ENCODE results near the gene ARHGAP22.

ARHGAP22 gene

DNA sequence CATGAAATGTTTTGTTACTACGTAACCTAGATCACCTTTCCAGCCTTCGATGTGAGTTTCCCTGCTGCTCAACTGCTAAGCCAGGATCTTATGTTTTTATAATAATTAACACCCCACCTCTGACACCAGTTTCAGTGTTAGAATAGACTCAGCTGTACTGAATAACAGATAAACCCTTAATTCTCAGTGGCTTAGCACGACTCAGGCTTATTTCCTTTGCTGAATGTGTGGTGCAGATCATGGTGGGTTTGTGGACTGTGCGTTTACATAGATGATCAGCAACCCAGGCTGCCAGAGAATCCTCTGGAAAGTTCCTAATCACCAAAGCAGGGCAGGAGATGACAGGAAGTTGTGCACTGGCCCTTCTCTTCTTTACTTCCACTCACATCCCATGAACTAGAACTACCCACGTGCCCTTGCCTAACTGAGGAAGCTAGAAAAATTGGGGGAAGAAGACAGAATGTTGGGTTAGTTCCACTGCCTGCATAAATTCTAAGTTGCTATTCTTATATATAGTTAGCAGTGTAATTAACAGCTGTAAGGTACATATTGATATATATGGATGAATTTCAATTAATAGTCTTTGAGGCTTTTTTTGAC is 186.6 kb downstream of the ARHGAP22 start:
- DNase-seq (ENCODE audit: low read depth) = no peak

DNA sequence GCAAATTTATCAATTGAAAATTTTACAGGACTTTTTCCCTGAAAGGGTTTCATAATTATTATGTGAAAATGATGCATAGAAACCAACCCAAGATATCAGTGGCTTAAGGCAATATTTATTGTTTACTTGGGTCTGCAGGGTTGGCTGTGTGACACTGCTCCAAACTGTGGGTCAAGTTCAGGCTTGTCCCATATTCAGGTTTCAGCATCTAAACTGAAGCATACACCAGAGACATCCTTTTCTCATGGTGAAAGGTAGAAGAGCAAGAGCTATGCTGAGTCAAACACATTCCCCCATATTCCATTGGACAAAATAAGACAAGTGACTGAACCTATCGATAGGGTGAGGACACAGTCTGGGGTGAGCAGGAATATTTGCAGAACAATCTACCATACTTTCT is 187.5 kb downstream of the ARHGAP22 start:
- DNase-seq (ENCODE audit: low read depth) = no peak

DNA sequence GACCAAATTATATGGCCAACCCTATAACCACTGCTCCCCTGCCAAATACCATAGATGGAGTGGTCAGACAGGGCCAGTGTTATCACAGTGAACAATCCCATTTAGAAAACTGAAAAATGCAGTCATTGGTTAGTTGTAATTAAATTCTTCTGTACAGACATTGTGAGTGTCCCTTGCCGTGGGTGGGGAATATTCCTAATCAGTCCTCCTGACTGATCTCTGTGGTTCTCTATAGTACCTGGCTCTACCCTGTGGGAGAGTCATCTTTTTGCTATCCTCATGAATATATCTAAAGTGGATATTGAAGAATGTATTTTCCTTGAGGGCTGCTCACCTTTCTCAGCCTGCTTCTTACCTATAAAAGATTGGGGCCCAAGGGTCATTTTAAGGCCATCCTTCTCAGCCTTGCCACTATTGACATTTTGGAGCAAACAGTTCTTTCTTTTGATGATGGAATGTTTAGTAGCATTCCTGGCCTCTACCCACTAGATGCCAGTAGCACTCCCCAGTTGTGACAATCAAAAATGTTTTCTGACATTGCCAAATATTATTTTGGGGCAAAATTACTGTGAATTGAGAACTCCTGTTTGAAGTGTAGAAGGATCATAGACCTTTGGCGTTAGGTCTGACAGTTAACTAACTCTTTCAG is 188.2 kb downstream of the ARHGAP22 start:
- no peak for DNase-seq (ENCODE audit: low read depth)

DNA sequence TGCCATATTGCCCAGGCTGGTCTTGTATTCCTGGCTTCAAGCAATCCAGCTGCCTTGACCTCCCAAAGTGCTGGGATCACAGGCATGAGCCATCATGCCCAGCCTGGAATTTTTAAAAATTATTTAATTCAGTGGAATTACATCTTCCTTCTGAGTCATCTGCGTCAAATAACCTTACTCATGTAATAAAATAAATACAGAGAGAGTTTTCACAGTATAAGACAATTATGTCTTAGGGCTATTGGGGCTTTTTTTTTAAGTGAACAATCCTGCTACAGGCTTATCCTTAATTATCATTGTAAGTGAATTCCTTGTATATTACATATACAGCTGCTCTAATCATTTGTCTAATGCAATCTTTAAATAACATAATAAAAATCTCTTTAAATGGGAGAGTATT is 190.1 kb downstream of the ARHGAP22 start:
- peak; percentile 39 for DNase-seq (ENCODE audit: low read depth)

DNA sequence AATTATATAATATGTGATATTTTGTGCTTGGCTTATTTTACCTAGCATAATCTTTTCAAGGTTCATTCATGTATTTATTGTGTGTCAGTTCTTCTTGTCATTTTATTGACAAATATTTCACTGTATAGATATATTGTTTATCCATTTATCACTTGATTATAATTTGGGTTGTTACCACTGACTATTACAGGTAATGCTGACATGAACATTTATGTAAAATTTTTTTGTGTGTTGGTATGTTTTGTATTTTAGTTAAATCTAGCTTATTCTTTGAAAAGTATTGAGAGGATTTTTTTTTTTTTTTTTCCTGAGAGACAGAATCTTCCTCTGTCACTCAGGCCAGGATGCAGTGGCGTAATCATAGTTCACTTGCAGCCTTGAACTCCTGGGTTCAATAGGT is 190.7 kb downstream of the ARHGAP22 start:
- no peak for DNase-seq (ENCODE audit: low read depth)

DNA sequence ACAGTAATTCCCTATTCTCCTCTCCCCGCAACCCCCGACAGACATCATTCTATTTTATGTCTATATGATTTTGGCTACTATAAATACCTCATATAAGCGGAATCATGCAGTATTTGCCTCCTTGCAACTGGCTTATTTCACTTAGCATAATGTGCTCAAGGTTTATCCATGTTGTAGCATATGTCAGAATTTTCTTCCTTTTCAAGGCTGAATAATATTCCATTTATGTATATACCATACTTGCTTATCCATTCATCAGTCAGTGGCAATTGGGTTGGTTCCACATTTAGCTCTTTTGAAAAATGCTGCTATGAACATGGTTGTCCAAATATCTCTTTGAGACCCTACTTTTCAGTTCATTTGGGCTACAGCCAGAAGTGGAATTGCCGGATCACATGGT is 191.9 kb downstream of the ARHGAP22 start:
- no peak for DNase-seq (ENCODE audit: low read depth)

DNA sequence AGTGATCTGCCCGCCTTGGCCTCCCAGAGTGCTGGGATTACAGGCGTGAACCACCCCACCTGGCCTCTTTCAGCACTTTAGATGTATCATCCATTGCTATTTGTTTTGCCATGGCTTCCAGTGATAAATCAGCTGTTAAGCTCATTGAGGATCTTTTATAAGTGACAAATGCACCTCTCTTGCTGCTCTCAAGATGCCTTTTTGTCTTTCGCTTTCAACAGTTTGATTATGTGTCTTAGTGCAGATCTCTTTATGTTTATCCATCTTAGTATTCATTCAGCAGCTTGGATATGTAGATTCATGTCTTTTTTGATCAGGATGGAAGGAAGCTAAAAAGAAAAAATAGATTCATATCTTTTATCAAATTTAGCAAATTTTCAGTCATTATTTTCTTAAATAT is 192.8 kb downstream of the ARHGAP22 start:
- no peak for DNase-seq (ENCODE audit: low read depth)

DNA sequence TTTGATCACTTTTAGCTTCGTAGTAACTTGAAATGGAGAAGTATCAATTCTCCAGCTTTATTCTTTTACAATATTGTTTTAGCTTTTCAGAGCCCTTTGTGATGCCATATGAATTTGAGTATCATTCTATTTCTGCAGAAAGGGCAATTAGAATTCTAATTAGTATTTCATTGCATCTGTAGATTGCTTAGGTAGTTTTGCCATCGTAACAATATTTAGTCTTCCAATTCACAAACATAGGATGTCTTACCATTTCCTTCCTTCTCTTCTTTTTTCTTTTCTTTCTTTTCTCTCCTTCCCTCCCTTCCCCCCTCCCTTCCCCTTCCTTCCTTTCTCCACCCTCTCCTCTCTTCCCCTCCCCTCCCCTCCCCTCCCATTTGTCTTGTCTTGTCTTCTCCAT is 193.4 kb downstream of the ARHGAP22 start:
- DNase-seq (ENCODE audit: low read depth) = no peak

DNA sequence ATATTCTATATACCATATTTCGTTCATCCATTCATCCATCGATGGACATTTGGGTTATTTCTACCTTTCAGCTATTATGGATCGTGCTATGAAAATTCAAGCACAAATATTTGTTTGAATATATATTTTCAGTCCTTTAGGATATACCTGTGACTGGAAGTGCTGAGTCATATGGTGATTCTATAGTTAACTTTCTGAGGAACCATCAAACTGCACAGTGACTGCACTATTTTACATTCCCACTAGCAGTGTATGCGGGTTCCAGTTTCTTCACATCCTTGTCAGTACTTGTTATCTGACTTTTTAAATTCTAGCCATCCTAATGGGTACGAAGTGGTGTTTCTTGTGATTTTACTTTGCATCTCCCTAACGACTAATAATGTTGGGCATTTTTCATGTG is 194.4 kb downstream of the ARHGAP22 start:
- no peak for DNase-seq (ENCODE audit: low read depth)

DNA sequence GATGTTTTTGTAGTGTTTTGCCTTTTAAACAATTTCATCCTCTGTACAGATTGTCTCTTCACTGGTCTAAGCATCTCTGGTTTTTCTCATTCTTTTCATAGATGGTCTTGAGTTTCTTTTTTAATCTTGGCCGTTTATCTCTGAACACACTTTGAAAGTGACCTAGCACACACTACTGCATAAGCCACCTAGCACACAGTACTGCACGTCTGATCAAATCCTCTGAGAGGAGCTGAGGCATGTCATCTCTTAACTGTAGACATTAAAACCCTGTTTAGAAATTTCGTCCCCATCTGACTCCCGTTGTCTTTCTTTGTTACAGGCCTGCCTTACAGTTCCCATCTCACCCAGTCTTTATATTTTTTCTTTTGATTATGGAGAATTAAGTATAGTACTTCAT is 198.2 kb downstream of the ARHGAP22 start:
- no peak for DNase-seq (ENCODE audit: low read depth)

DNA sequence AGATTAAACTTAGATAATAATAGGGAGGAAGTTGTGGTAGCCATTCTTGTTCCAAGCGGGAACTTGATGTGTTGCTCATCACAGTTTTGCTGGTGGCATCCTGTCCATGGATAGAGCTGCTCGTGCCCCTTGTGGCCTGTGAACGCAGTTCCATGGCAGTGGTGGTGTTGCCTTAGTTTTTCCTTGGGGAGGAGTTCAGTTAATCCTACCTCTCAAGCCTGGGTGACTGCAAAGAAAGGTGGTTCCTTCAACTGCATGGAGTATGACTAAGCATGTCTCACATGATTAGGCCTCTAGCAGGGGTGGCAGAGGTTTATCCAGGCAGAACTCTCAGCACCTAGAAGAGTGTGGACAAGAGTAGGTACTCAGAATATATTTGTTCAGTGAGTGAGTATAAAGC is 198.7 kb downstream of the ARHGAP22 start:
- peak; percentile 78 for DNase-seq (ENCODE audit: low read depth)

DNA sequence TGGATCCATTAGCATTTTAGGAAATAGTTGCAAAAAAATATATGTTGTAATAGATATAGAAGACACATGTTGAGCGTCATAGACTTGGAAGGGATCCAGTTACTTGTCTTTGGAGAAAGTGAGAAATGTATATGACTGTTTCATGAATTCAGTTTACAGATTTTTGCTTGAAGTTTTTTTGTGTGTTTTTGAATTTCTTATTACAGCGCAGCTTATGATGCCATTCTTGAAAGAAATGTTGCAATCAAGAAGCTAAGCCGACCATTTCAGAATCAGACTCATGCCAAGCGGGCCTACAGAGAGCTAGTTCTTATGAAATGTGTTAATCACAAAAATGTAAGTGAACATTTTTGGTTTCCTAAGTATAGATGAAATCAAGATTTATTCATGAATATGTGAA is 200.2 kb downstream of the ARHGAP22 start:
- DNase-seq (ENCODE audit: low read depth) = peak; percentile 86

DNA sequence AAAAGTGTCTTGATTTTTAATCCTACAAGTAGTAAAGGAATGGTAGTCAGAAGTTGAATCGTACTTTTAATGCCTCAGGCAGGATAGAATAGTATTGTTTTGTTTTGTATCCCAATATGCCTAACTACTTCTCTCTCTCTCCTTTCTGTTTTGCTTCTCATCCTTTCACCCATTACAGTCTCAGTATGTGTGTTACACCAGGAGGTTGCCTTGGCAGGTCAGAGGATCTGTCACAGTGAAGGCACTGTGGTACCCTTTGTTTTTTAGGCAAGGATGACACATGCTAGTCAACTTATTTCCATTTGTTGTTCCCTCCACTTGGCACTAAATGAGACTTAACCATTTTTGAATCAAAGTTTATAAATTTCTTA is 204.0 kb downstream of the ARHGAP22 start:
- DNase-seq (ENCODE audit: low read depth) = no peak

DNA sequence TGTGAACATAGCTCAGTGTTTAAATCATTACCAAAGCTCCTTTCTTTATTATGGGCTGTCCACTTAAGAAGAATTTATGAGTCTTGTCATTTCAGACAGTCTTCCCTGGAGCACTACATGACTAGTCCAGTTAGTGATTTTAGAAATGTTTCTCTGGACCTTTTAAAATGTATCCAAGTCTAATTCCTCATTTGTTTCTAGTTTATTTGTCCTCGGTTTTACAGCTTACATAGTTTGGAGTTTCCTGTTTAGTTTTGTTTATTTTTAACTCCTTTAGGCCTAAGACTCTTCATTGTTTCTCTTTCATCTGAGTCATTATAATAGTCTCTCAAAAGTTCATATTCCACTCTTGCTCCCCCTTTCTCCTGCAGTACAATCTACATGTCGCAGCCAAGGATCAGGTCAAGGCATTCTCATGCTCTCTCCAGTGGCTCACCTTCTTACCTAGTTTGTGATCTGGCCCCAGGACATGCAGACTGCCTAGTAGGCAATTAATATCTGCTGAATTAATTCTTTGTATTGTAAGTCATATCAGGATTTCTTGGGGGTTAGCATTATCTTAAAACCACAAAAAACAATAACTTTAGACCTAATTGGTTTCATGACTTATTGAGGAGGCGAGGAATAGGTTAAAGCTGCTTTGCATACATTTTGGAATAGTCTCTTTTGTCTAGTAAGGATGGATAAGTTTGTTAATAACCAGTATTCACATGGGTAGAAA is 204.6 kb downstream of the ARHGAP22 start:
- DNase-seq (ENCODE audit: low read depth) = peak; percentile 39

DNA sequence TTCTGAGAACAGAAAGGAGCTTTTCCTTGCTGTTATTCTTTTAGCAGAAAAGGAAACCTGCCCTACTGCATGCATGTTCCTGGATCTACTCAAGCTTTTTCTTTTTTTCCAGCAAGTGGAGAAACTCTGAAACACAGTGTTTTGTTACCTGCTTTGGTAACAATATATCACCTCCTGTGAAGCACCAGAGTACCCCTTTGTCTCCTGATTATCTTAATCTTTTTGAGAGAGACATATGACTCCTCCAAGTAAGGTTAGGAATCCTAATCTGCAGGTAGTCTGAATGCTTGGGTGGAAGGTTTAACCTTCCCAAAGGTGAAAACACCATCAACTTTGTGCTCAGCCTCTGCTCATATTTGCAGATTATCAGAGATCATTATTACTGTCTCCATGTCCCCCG is 205.3 kb downstream of the ARHGAP22 start:
- DNase-seq (ENCODE audit: low read depth) = no peak

DNA sequence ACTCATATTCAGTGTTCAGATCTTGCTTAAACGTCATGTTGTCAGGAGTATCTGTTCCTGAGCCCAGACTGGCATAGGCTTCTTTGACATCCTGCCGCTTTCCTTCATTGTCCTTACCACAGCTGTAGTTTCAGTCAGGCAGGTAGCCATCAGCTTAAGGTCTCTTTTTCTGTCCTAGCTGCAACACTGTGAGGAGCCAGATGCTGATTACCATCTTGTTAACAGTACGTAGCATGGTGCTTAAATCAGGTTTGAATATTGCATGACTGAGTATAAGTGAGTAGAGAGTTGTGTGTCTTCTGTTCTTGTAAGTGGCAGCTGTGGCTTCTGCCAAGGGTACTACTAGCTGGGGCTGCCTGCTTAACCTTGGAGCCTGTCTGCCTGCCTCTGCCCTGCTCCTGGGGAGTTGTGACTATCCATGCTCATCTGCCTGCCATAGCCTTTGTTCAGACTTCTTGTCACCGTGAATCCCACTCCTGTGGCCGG is 205.8 kb downstream of the ARHGAP22 start:
- DNase-seq (ENCODE audit: low read depth) = peak; percentile 29

DNA sequence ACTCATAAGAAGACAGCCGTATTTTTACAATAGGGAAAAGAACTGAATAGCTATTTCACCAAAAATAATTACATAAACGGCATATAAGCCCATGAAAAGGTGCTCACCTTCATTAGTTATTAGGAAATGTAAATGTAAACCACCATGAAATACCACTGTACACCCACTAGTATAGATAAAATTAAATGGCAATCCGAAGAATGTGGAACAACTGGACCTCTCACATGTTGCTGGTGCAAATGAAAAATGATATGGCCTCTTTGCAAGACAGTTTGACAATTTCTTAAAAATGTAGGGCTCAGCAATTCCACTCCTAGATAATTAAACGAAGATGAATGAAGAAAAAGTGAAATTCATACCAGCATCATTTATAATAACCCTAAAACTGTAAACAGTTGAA is 206.6 kb downstream of the ARHGAP22 start:
- no peak for DNase-seq (ENCODE audit: low read depth)

Measured in iris pigment epithelial cell (primary cell).